HepG2 (cell line): Measurements from ENCODE around the gene TCN2. TPM values are rescaled to one million over a fixed set of nuclear protein-coding genes. Genes with fewer than 3 reads are reported as not detected.

Source experiments
- ARHGAP35 ChIP-seq: sonication (generic); formaldehyde crosslinking; IDR thresholded peaks from 2 replicates; pipeline ENCODE4 v1.9.0; 2022; ENCODE audit warnings: mild to moderate bottlenecking, inconsistent platforms, moderate library complexity, missing genetic modification reagents, borderline replicate concordance
- CBX5 ChIP-seq: sonication (generic); formaldehyde crosslinking; IDR thresholded peaks from 2 replicates; pipeline ENCODE4 v1.4.0; 2020; ENCODE audit warnings: missing genetic modification reagents, borderline replicate concordance
- FOXJ3 ChIP-seq: sonication (generic); formaldehyde crosslinking; IDR thresholded peaks from 2 replicates; pipeline ENCODE4 v1.4.0; 2020; ENCODE audit warnings: missing genetic modification reagents, mild to moderate bottlenecking, borderline replicate concordance
- KDM3A ChIP-seq: IDR thresholded peaks from 2 replicates; pipeline ENCODE4 v1.6.1; 2018; ENCODE audit warnings: low read depth, missing compliant biosample characterization
- KDM6A ChIP-seq: IDR thresholded peaks from 2 replicates; pipeline ENCODE4 v1.6.1; 2016; ENCODE audit warnings: low read depth
- REXO4 ChIP-seq: sonication (generic); formaldehyde crosslinking; IDR thresholded peaks from 2 replicates; pipeline ENCODE4 v1.8.0; 2022; ENCODE audit warnings: missing genetic modification reagents, mild to moderate bottlenecking, borderline replicate concordance
- SP1 ChIP-seq, 2 experiments: fragments of 450-650 bp in 1 of 2; sonication (generic) in 1 of 2; formaldehyde crosslinking in 1 of 2; IDR thresholded peaks; 2 replicates each; pipeline versions ENCODE4 v1.4.0 to v1.6.1; 2016 to 2020; ENCODE audit warnings: missing genetic modification reagents in 1 of 2
- TCF7L2 ChIP-seq: IDR thresholded peaks from 2 replicates; pipeline ENCODE4 v1.6.1; 2011; ENCODE audit warnings: mild to moderate bottlenecking, low read depth, low read length, moderate library complexity
- ZNF124 ChIP-seq: sonication (generic); formaldehyde crosslinking; IDR thresholded peaks from 2 replicates; pipeline ENCODE4 v1.4.0; 2020; ENCODE audit warnings: missing genetic modification reagents
- ZNF205 ChIP-seq: IDR thresholded peaks from 2 replicates; pipeline ENCODE4 v1.6.1; 2018; ENCODE audit warnings: missing biosample characterization, missing genetic modification reagents
- polyA plus RNA-seq, 8 experiments: library from polyadenylated mRNA; depleted of rRNA in 3 of 8; stranded (reverse) in 7 of 8; unstranded in 1 of 8; fragments of >200 nt; fragmentation: Illumina TruSeq in 4 of 8; extraction: Trizol in 4 of 8; gene quantifications; 2 replicates each; pipeline versions ENCODE4 v1.2.1 to v1.2.3, GENCODE V29; 2011 to 2016; ENCODE audit warnings: low read depth in 4 of 8, missing spikeins in 1 of 8, mixed read lengths in 1 of 8; ENCODE audit not compliant: insufficient read depth in 1 of 8
- total RNA-seq, 5 experiments: library from RNA; depleted of rRNA; stranded (reverse); fragments of >200 nt; fragmentation: Illumina TruSeq; extraction: Trizol; gene quantifications; 2 replicates each; pipeline ENCODE4 v1.2.3, GENCODE V29; 2016; ENCODE audit warnings: low read depth in 1 of 5
- TF ChIP-seq, protein P1 (sequence below): sonication (generic); formaldehyde crosslinking; IDR thresholded peaks from 2 replicates; pipeline ENCODE4 v1.4.0; 2020; ENCODE audit warnings: missing genetic modification reagents, borderline replicate concordance
- TF ChIP-seq, protein P2 (sequence below): sonication (generic); formaldehyde crosslinking; IDR thresholded peaks from 2 replicates; pipeline ENCODE4 v1.4.0; 2020; ENCODE audit warnings: missing genetic modification reagents, borderline replicate concordance
- TF ChIP-seq, protein P3 (sequence below), 2 experiments: sonication (generic) in 1 of 2; formaldehyde crosslinking in 1 of 2; IDR thresholded peaks; 2 replicates each; pipeline versions ENCODE4 v1.6.1 to v1.9.0; 2014 to 2022; ENCODE audit warnings: antibody characterized with exemption in 1 of 2, borderline replicate concordance in 1 of 2, inconsistent platforms in 1 of 2, low read depth in 1 of 2, missing genetic modification reagents in 1 of 2
- TF ChIP-seq, protein P4 (sequence below): sonication (generic); formaldehyde crosslinking; IDR thresholded peaks from 2 replicates; pipeline ENCODE4 v1.4.0; 2020; ENCODE audit warnings: low read depth, mild to moderate bottlenecking, missing genetic modification reagents

The TCN2 gene
- total and polyA plus RNA-seq, 2 of the 13 experiments (the other 11 are each of a cell fraction or from before 2014, with no cell fraction given): 0.29 to 0.31 TPM

DNA sequence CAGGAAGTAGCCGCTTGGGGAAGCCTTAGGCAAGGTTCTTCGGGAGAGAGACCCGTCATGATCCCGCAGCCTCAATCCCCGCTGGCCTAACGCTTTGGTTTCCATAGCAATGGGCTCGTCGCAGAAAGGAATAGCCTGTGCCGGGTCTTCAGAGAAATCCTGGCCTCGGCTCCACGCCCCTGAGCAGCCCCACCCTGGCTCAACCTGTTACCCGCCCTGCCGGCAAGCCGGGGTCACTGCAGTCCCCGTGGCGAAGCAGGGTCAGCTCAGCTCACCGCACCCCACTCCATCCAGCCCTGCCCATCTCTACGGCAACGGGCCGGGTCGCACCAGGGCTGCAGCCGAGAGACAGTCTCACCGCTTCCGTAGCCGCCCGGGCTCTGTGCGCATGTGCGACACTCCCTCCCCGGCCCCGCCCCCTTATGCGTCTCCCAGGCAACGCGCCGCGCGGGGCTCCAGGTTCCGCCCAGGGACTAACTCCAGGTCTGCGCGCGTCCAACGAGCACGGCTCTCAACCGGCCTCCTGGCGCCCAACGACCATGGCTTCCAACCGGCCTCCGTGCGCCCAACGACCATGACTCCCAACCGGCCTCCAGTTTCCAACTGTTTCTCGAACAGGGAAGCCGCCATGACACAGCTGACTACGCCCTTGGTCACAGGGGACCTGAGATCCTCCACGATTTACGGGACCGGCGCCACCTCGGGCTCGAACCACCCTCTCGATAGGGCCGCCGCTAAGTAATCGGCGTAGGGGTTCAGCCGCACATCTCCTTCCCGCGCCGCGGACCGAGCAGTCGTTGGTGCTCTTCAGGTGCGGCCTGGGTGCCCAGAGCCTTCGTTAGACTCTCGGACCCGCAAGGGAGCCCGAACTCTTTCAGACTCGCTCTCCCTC lies 60.8 kb downstream of the TCN2 start, which contains the start of gene DUSP18 (continued):
- TF ChIP-seq REXO4 (CRISPR knock-in tag): no peak
- TF ChIP-seq, protein P1, sequence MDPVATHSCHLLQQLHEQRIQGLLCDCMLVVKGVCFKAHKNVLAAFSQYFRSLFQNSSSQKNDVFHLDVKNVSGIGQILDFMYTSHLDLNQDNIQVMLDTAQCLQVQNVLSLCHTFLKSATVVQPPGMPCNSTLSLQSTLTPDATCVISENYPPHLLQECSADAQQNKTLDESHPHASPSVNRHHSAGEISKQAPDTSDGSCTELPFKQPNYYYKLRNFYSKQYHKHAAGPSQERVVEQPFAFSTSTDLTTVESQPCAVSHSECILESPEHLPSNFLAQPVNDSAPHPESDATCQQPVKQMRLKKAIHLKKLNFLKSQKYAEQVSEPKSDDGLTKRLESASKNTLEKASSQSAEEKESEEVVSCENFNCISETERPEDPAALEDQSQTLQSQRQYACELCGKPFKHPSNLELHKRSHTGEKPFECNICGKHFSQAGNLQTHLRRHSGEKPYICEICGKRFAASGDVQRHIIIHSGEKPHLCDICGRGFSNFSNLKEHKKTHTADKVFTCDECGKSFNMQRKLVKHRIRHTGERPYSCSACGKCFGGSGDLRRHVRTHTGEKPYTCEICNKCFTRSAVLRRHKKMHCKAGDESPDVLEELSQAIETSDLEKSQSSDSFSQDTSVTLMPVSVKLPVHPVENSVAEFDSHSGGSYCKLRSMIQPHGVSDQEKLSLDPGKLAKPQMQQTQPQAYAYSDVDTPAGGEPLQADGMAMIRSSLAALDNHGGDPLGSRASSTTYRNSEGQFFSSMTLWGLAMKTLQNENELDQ (CRISPR knock-in tag): no peak
- no peak; the same call in 1 of the 2 replicates for TF ChIP-seq ZNF205 (CRISPR knock-in tag)
- no peak for TF ChIP-seq FOXJ3 (CRISPR knock-in tag)
- TF ChIP-seq CBX5 (CRISPR knock-in tag): no peak
- TF ChIP-seq, protein P2, sequence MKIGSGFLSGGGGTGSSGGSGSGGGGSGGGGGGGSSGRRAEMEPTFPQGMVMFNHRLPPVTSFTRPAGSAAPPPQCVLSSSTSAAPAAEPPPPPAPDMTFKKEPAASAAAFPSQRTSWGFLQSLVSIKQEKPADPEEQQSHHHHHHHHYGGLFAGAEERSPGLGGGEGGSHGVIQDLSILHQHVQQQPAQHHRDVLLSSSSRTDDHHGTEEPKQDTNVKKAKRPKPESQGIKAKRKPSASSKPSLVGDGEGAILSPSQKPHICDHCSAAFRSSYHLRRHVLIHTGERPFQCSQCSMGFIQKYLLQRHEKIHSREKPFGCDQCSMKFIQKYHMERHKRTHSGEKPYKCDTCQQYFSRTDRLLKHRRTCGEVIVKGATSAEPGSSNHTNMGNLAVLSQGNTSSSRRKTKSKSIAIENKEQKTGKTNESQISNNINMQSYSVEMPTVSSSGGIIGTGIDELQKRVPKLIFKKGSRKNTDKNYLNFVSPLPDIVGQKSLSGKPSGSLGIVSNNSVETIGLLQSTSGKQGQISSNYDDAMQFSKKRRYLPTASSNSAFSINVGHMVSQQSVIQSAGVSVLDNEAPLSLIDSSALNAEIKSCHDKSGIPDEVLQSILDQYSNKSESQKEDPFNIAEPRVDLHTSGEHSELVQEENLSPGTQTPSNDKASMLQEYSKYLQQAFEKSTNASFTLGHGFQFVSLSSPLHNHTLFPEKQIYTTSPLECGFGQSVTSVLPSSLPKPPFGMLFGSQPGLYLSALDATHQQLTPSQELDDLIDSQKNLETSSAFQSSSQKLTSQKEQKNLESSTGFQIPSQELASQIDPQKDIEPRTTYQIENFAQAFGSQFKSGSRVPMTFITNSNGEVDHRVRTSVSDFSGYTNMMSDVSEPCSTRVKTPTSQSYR: no peak
- TF ChIP-seq, protein P3, sequence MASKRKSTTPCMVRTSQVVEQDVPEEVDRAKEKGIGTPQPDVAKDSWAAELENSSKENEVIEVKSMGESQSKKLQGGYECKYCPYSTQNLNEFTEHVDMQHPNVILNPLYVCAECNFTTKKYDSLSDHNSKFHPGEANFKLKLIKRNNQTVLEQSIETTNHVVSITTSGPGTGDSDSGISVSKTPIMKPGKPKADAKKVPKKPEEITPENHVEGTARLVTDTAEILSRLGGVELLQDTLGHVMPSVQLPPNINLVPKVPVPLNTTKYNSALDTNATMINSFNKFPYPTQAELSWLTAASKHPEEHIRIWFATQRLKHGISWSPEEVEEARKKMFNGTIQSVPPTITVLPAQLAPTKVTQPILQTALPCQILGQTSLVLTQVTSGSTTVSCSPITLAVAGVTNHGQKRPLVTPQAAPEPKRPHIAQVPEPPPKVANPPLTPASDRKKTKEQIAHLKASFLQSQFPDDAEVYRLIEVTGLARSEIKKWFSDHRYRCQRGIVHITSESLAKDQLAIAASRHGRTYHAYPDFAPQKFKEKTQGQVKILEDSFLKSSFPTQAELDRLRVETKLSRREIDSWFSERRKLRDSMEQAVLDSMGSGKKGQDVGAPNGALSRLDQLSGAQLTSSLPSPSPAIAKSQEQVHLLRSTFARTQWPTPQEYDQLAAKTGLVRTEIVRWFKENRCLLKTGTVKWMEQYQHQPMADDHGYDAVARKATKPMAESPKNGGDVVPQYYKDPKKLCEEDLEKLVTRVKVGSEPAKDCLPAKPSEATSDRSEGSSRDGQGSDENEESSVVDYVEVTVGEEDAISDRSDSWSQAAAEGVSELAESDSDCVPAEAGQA (IDR thresholded peaks at IDR 0.05; ENCODE audit: low read depth): no peak
- TF ChIP-seq, protein P3 (CRISPR knock-in tag; IDR thresholded peaks at IDR 0.05; ENCODE audit: borderline replicate concordance): no peak
- TF ChIP-seq KDM6A (CRISPR knock-in tag): no peak
- TF ChIP-seq, protein P4, sequence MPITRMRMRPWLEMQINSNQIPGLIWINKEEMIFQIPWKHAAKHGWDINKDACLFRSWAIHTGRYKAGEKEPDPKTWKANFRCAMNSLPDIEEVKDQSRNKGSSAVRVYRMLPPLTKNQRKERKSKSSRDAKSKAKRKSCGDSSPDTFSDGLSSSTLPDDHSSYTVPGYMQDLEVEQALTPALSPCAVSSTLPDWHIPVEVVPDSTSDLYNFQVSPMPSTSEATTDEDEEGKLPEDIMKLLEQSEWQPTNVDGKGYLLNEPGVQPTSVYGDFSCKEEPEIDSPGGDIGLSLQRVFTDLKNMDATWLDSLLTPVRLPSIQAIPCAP: no peak
- TF ChIP-seq ZNF124 (CRISPR knock-in tag): no peak
- no peak for TF ChIP-seq SP1 (IDR thresholded peaks at IDR 0.05)
- TF ChIP-seq SP1 (CRISPR knock-in tag; IDR thresholded peaks at IDR 0.05): peak; percentile 76
- TF ChIP-seq TCF7L2: no peak
- TF ChIP-seq KDM3A: no peak
- no peak for TF ChIP-seq ARHGAP35 (CRISPR knock-in tag)
